ENCODE data around the gene MMP24OS.
"Not testable (repeated sequence)": the region's sequence is repeated elsewhere in the genome, so short reads cannot be mapped to it uniquely, and the experiment has no call there.

Gene MMP24OS

GRCh38 chr20:35320396-35321126 is 42.6 kb upstream of the MMP24OS start:
- TF ChIP-seq CTCF (IDR thresholded peaks at IDR 0.05; ENCODE audit: borderline replicate concordance, control extremely low read depth, extremely low read depth, insufficient read depth, missing control alignments), result no peak
- in situ Hi-C loops (cut with MboI; ENCODE audit: low sequenced_read_pairs, unreplicated experiment), result no loop called here
- no peak for DNase-seq (ENCODE audit: low spot score)

GRCh38 chr20:35319871-35320197 is 41.9 kb upstream of the MMP24OS start:
- in situ Hi-C loops (cut with MboI; ENCODE audit: low sequenced_read_pairs, unreplicated experiment), result no loop called here
- DNase-seq (ENCODE audit: low spot score), result no peak
- TF ChIP-seq CTCF (IDR thresholded peaks at IDR 0.05; ENCODE audit: borderline replicate concordance, control extremely low read depth, extremely low read depth, insufficient read depth, missing control alignments), result no peak

GRCh38 chr20:35319192-35319870 is 41.4 kb upstream of the MMP24OS start:
- DNase-seq (ENCODE audit: low spot score), result no peak
- in situ Hi-C loops (cut with MboI; ENCODE audit: low sequenced_read_pairs, unreplicated experiment), result no loop called here
- no peak for TF ChIP-seq CTCF (IDR thresholded peaks at IDR 0.05; ENCODE audit: borderline replicate concordance, control extremely low read depth, extremely low read depth, insufficient read depth, missing control alignments)

- in situ Hi-C loops (cut with MboI; ENCODE audit: low sequenced_read_pairs, unreplicated experiment), result no loop called here
- DNase-seq (ENCODE audit: low spot score), result no peak
- TF ChIP-seq CTCF (IDR thresholded peaks at IDR 0.05; ENCODE audit: borderline replicate concordance, control extremely low read depth, extremely low read depth, insufficient read depth, missing control alignments), result no peak
Measured at GRCh38 chr20:35318502-35319157, 40.7 kb upstream of the MMP24OS start.

- no peak for DNase-seq (ENCODE audit: low spot score)
- in situ Hi-C loops (cut with MboI; ENCODE audit: low sequenced_read_pairs, unreplicated experiment), result no loop called here
- TF ChIP-seq CTCF (IDR thresholded peaks at IDR 0.05; ENCODE audit: borderline replicate concordance, control extremely low read depth, extremely low read depth, insufficient read depth, missing control alignments), result no peak
Measured at GRCh38 chr20:35317416-35318210, 39.7 kb upstream of the MMP24OS start.

GRCh38 chr20:35316086-35316485 is 38.2 kb upstream of the MMP24OS start:
- in situ Hi-C loops (cut with MboI; ENCODE audit: low sequenced_read_pairs, unreplicated experiment), result no loop called here
- no peak for DNase-seq (ENCODE audit: low spot score)
- no peak for TF ChIP-seq CTCF (IDR thresholded peaks at IDR 0.05; ENCODE audit: borderline replicate concordance, control extremely low read depth, extremely low read depth, insufficient read depth, missing control alignments)

- DNase-seq (ENCODE audit: low spot score); in situ Hi-C loops (cut with MboI; ENCODE audit: low sequenced_read_pairs, unreplicated experiment): not testable (repeated sequence)
Measured at GRCh38 chr20:35315632-35316020, 37.7 kb upstream of the MMP24OS start.

All from GM13976 (cell line).